HCT116 (cell line): ENCODE measurements around the gene NFATC2IP. TPM values are rescaled to one million over a fixed set of nuclear protein-coding genes. Genes with fewer than 3 reads are reported as not detected.

Source experiments
- ATAC-seq: fragments of 200-7000 bp; cut with Tn5 transposase; 2 replicates; pipeline ENCODE4 v1.9.1; 2020; ENCODE audit warnings: mild to moderate bottlenecking, moderate library complexity
- BruUV-seq: library from RNA; stranded (reverse); fragments of 400-500 nt; replicated peaks from 2 replicates; lab custom pipeline; 2021; lab: Mats Ljungman, UMichigan
- CTCF ChIA-PET: fragments of 300-600 bp; sonication (Branson Sonifier 250); formaldehyde crosslinking; loops from one replicate; lab custom pipeline; 2021; ENCODE audit warnings: antibody characterized with exemption; lab: Charles Lee
- POLR2A ChIA-PET: fragments of 300-600, 350-600 bp; sonication (Branson Sonifier 250); formaldehyde crosslinking; loops from one replicate; lab custom pipeline; 2021; ENCODE audit warnings: antibody characterized with exemption; lab: Charles Lee
- RAD21 ChIA-PET, 2 experiments: fragments of 300-600 bp; sonication (Branson Sonifier 250); formaldehyde crosslinking; loops; one replicate each; lab custom pipeline; 2023; ENCODE audit warnings: low total read pairs in 2 of 2; ENCODE audit not compliant: uncharacterized antibody in 2 of 2, unreplicated experiment in 2 of 2, low non-redundant PET in 1 of 2; lab: Charles Lee
- DNase-seq: peaks from one replicate; pipeline ENCODE4 v3.0.0-alpha.2; 2010; ENCODE audit warnings: low read depth, low spot score
- H2AFZ ChIP-seq: fragments of 200-600 bp; shearing (Covaris generic), sonication (generic); 2 replicates; pipeline ENCODE4 v1.6.1; 2017; ENCODE audit warnings: low read depth, mixed run types, mixed read lengths, antibody characterized with exemption, low read length; ENCODE audit not compliant: poor library complexity, severe bottlenecking
- H3K27ac ChIP-seq: 2 replicates; pipeline ENCODE4 v1.5.1; 2012; ENCODE audit warnings: low read depth, low read length
- H3K27me3 ChIP-seq: fragments of 200-600 bp; sonication (generic); 2 replicates; pipeline ENCODE4 v1.6.1; 2016; ENCODE audit warnings: mixed run types, low read length, mixed read lengths; ENCODE audit not compliant: insufficient read depth
- H3K36me3 ChIP-seq, 2 experiments: fragments of 200-500 bp in 1 of 2; fragments of 200-600 bp in 1 of 2; sonication (Bioruptor generic) in 1 of 2; sonication (generic) in 1 of 2; 2 replicates each; pipeline versions ENCODE4 v1.5.1 to v1.6.1; 2014 to 2016; ENCODE audit warnings: low read length in 2 of 2, inconsistent platforms in 1 of 2, mixed read lengths in 1 of 2, mixed run types in 1 of 2; ENCODE audit not compliant: insufficient read depth in 2 of 2, control insufficient read depth in 1 of 2
- H3K4me1 ChIP-seq, 2 experiments: fragments of 200-600 bp in 1 of 2; sonication (generic) in 1 of 2; 2 replicates each; pipeline versions ENCODE4 v1.5.1 to v1.6.1; 2012 to 2017; ENCODE audit warnings: low read length in 2 of 2, inconsistent platforms in 1 of 2, mild to moderate bottlenecking in 1 of 2, mixed read lengths in 1 of 2, mixed run types in 1 of 2, moderate library complexity in 1 of 2; ENCODE audit not compliant: insufficient read depth in 2 of 2, control insufficient read depth in 1 of 2
- H3K4me2 ChIP-seq: fragments of 200-600 bp; sonication (generic); 2 replicates; pipeline ENCODE4 v1.6.1; 2017; ENCODE audit warnings: mixed run types, low read length, mixed read lengths
- H3K4me3 ChIP-seq, 2 experiments: fragments of 200-600 bp in 1 of 2; sonication (generic) in 1 of 2; replicated peaks in 1 of 2; 2 replicates each; pipeline ENCODE4 v1.5.1; 2011 to 2016; ENCODE audit warnings: low read length in 2 of 2, control low read depth in 1 of 2, low read depth in 1 of 2, mild to moderate bottlenecking in 1 of 2, mixed read lengths in 1 of 2, mixed run types in 1 of 2
- H3K79me2 ChIP-seq: fragments of 200-600 bp; sonication (generic); 2 replicates; pipeline ENCODE4 v1.6.1; 2017; ENCODE audit warnings: mild to moderate bottlenecking, mixed run types, low read length, moderate library complexity, mixed read lengths; ENCODE audit not compliant: insufficient read depth
- H3K9ac ChIP-seq: fragments of 200-600 bp; sonication (generic); 2 replicates; pipeline ENCODE4 v1.6.1; 2016; ENCODE audit warnings: low read length, mixed read lengths
- H3K9me2 ChIP-seq: fragments of 200-600 bp; sonication (generic), shearing (Covaris generic); 2 replicates; pipeline ENCODE4 v1.6.1; 2017; ENCODE audit warnings: mixed run types, mild to moderate bottlenecking, moderate library complexity; ENCODE audit not compliant: insufficient read depth
- H3K9me3 ChIP-seq, 2 experiments: fragments of 200-500 bp in 1 of 2; fragments of 200-600 bp in 1 of 2; sonication (Bioruptor generic) in 1 of 2; sonication (generic) in 1 of 2; 2 replicates each; pipeline ENCODE4 v1.6.1; 2014 to 2017; ENCODE audit warnings: low read length in 2 of 2, mixed read lengths in 2 of 2, inconsistent platforms in 1 of 2, low read depth in 1 of 2, mild to moderate bottlenecking in 1 of 2, mixed run types in 1 of 2, moderate library complexity in 1 of 2; ENCODE audit not compliant: control insufficient read depth in 1 of 2, insufficient read depth in 1 of 2
- H4K20me1 ChIP-seq: fragments of 200-600 bp; sonication (generic), shearing (Covaris generic); 2 replicates; pipeline ENCODE4 v1.6.1; 2017; ENCODE audit warnings: mixed run types, mild to moderate bottlenecking, moderate library complexity; ENCODE audit not compliant: insufficient read depth
- CEBPB ChIP-seq: IDR thresholded peaks from 2 replicates; pipeline ENCODE4 v1.6.1; 2012; ENCODE audit warnings: low read depth
- CTCF ChIP-seq, 3 experiments: fragments of 200-600 bp in 1 of 3; sonication (generic) in 1 of 3; IDR thresholded peaks in 2 of 3; conservative IDR thresholded peaks in 1 of 3; 2 replicates each; pipeline ENCODE4 v1.5.1; 2012 to 2017; ENCODE audit warnings: low read depth in 2 of 3, low read length in 2 of 3, antibody characterized with exemption in 1 of 3, borderline replicate concordance in 1 of 3, control low read depth in 1 of 3, mild to moderate bottlenecking in 1 of 3, mixed read lengths in 1 of 3, mixed run types in 1 of 3, moderate library complexity in 1 of 3; ENCODE audit not compliant: insufficient read depth in 1 of 3
- EGR1 ChIP-seq: IDR thresholded peaks from 2 replicates; pipeline ENCODE4 v1.6.1; 2012; ENCODE audit warnings: low read depth
- ELF1 ChIP-seq: IDR thresholded peaks from 2 replicates; pipeline ENCODE4 v1.6.1; 2012; ENCODE audit warnings: low read depth, borderline replicate concordance
- EZH2 ChIP-seq: fragments of 200-600 bp; sonication (generic); IDR thresholded peaks from 2 replicates; pipeline ENCODE4 v1.6.1; 2017; ENCODE audit warnings: antibody characterized with exemption, mixed run types
- FOSL1 ChIP-seq: IDR thresholded peaks from 2 replicates; pipeline ENCODE4 v1.6.1; 2012; ENCODE audit warnings: low read depth
- POLR2AphosphoS5 ChIP-seq: IDR thresholded peaks from 2 replicates; pipeline ENCODE4 v1.6.1; 2011; ENCODE audit warnings: mild to moderate bottlenecking, low read depth, low read length, moderate library complexity
- RAD21 ChIP-seq: IDR thresholded peaks from 2 replicates; pipeline ENCODE4 v1.6.1; 2012; ENCODE audit warnings: low read depth, mild to moderate bottlenecking
- SRF ChIP-seq: IDR thresholded peaks from 2 replicates; pipeline ENCODE4 v1.6.1; 2012; ENCODE audit warnings: low read depth
- TCF7L2 ChIP-seq: IDR thresholded peaks from 2 replicates; pipeline ENCODE4 v1.7.0; 2011; ENCODE audit warnings: borderline replicate concordance, inconsistent platforms; ENCODE audit not compliant: insufficient read depth, insufficient read length; ENCODE audit errors: extremely low read depth
- ZFX ChIP-seq: fragments of 450-650 bp; IDR thresholded peaks from 2 replicates; pipeline ENCODE4 v1.6.1; 2017
- intact Hi-C: fragments of 100-400 bp; cut with micrococcal nuclease; formaldehyde crosslinking; loops from 2 replicates; pipeline ENCODE4 v1.10.0; 2022
- total RNA-seq: library from RNA; stranded (reverse); gene quantifications from one replicate; pipeline ENCODE4 v1.2.1, GENCODE V29; 2021; ENCODE audit not compliant: unreplicated experiment
- TF ChIP-seq, protein P1 (sequence below): IDR thresholded peaks from 2 replicates; pipeline ENCODE4 v1.6.1; 2012

Gene NFATC2IP
- total RNA-seq, 1 experiment from 2014 or later = 41.4 TPM

DNA sequence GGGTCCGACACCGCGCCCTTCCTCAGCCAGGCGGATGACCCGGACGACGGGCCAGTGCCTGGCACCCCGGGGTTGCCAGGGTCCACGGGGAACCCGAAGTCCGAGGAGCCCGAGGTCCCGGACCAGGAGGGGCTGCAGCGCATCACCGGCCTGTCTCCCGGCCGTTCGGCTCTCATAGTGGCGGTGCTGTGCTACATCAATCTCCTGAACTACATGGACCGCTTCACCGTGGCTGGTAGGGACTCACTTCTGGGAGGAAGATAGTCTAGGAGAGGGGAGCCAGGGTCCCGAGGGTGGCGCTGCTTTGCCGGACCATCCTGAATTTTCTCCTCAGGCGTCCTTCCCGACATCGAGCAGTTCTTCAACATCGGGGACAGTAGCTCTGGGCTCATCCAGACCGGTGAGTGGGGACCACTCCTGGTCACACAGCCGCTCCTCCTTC, 24.4 kb downstream of the NFATC2IP start:
- peak overlapping the region; percentile 34; the same call in 1 of the 2 replicates for H3K27ac ChIP-seq
- H2AFZ ChIP-seq = no peak overlapping the region
- H3K4me3 ChIP-seq = peak overlapping the region; percentile 97
- ChIA-PET POLR2A (no interaction called here), RAD21 (no interaction called here), CTCF (no interaction called here)
- peak overlapping the region; percentile 82 for H3K9ac ChIP-seq
- no peaks in the 10 kb centered on the region for H3K9me2 ChIP-seq
- BruUV-seq = no TSS peak
- ATAC-seq = peak; percentile 7; the same call in 1 of the 2 replicates
- peaks cover 6 to 18% of the 10 kb centered on the region in 2 experiments; a peak in 3 of 4 replicates for H3K4me1 ChIP-seq
- H3K36me3 ChIP-seq = no peaks in the 10 kb centered on the region
- DNase-seq = no peak
- H3K4me2 ChIP-seq = peak overlapping the region; percentile 88
- TF ChIP-seq ZFX = 0 out of 2 replicates have a peak, but pooled peaks have one; percentile 0
- TF ChIP-seq POLR2AphosphoS5 = no peak
- intact Hi-C loops = loop anchor here (10.0 kb wide), 1 partner anchor 280 kb away; no protein-coding TSS in a partner anchor
- H4K20me1 ChIP-seq = no peaks in the 10 kb centered on the region
- H3K27me3 ChIP-seq = no peaks in the 10 kb centered on the region
- peaks cover 11% of the 10 kb centered on the region; the same call in 1 of the 2 replicates for H3K79me2 ChIP-seq
- H3K9me3 ChIP-seq = no peaks in the 10 kb centered on the region

DNA sequence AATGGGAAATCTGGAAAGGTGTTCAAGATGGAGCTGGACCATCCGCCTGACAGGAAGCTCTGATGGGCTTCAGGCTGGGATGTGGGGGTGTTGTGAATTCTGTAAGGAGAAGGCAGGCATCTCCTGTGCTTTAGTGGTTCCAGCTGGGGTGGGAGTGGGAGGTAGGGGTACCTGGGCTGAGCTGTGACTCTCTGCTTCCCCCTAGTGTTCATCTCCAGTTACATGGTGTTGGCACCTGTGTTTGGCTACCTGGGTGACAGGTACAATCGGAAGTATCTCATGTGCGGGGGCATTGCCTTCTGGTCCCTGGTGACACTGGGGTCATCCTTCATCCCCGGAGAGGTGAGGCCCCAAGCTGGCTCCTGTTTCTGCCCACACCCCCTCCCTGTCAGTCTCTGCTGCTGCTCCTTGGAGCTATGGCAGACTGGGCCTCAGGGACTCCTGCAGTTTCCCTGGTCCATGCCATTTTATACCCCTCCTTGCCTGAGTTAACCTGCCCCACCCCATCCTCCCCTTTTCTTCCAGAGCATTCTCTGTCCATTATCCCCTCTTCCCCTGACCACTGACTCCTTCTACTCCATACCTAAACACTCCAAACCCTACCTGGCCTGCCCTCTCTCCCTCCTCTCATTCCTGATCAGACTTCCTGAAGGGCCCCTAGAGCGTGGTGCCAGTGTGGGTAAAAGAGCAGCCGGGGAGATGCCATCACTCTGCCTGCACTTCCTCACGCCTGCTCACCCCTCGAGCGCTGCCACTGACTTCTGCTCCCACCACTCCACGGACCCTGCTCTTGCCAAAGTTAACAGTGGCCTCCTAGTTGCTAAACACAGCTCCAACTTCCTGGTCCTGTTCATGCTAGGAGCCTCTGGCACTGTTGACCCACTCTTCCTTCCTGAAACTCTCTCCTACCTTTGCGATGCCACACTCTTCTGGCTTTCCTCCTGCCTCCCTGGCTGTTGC, 27.2 kb downstream of the NFATC2IP start:
- peaks cover 6 to 18% of the 10 kb centered on the region in 2 experiments; a peak in 3 of 4 replicates for H3K4me1 ChIP-seq
- ChIA-PET POLR2A (interaction anchor here (0.5 to 1.2 kb wide), 2 partner anchors 28 to 333 kb away, joined by 3 read pairs; partner anchors contain the start of gene NFATC2IP), CTCF (interaction anchor here (0.9 to 1.1 kb wide), 4 partner anchors 11 to 33 kb away, joined by 3 to 4 read pairs (median 4); partner anchors contain the start of gene NFATC2IP), RAD21 (no interaction called here)
- no peak overlapping the region for H2AFZ ChIP-seq
- H3K36me3 ChIP-seq = peaks cover 0 to 15% of the 10 kb centered on the region in 2 experiments; a peak in 2 of 4 replicates
- no peaks in the 10 kb centered on the region for H4K20me1 ChIP-seq
- intact Hi-C loops = loop anchor here (10.0 kb wide), 1 partner anchor 277 kb away; no protein-coding TSS in a partner anchor
- H3K4me2 ChIP-seq = no peak overlapping the region
- H3K27ac ChIP-seq = no peak overlapping the region
- BruUV-seq = no TSS peak
- H3K9me2 ChIP-seq = no peaks in the 10 kb centered on the region
- no peaks in the 10 kb centered on the region; a peak in 1 of 4 replicates for H3K9me3 ChIP-seq
- DNase-seq (no peak), ATAC-seq (peak; percentile 28; the same call in 1 of the 2 replicates)
- peaks cover 11% of the 10 kb centered on the region; the same call in 1 of the 2 replicates for H3K79me2 ChIP-seq
- TF ChIP-seq RAD21 (peak; percentile 62), CTCF (IDR thresholded peaks at IDR 0.05 in 2 of 3, conservative IDR thresholded peaks at IDR 0.05 in 1 of 3; ENCODE audit: borderline replicate concordance in 1 of 3, insufficient read depth in 1 of 3, low read depth in 2 of 3, low read length in 2 of 3) (peak; percentile 36 to 89 (median 79); a peak in 4 of 6 replicates), POLR2AphosphoS5 (no peak), CEBPB (no peak), EZH2 (no peak), FOSL1 (no peak), EGR1 (no peak), TCF7L2 (no peak), ELF1 (no peak), SRF (no peak)
- TF ChIP-seq, protein P1, sequence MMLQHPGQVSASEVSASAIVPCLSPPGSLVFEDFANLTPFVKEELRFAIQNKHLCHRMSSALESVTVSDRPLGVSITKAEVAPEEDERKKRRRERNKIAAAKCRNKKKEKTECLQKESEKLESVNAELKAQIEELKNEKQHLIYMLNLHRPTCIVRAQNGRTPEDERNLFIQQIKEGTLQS = no peak
- no peak overlapping the region for H3K9ac ChIP-seq
- H3K4me3 ChIP-seq = no peak overlapping the region
- no peaks in the 10 kb centered on the region for H3K27me3 ChIP-seq
